Caco-2 (cell line): ENCODE measurements around the gene PRR13. TPM values are rescaled to one million over a fixed set of nuclear protein-coding genes. Genes with fewer than 3 reads are reported as not detected.

Experiments
- BruUV-seq: library from RNA; stranded (reverse); fragments of 400-500 nt; replicated peaks from 2 replicates; lab custom pipeline; 2021; lab: Mats Ljungman, UMichigan
- CTCF ChIA-PET: fragments of 300-600 bp; sonication (Branson Sonifier 250); formaldehyde crosslinking; loops from one replicate; lab custom pipeline; 2022; ENCODE audit warnings: antibody characterized with exemption; lab: Charles Lee
- POLR2A ChIA-PET: fragments of 300-600 bp; sonication (Branson Sonifier 250); formaldehyde crosslinking; loops from one replicate; lab custom pipeline; 2022; ENCODE audit warnings: antibody characterized with exemption; lab: Charles Lee
- DNase-seq, 2 experiments: peaks; one replicate each; pipeline versions ENCODE4 v3.0.0 to v3.0.0-alpha.2; 2020 to 2022
- H3K27me3 ChIP-seq: replicated peaks from 2 replicates; pipeline ENCODE4 v1.6.0; 2011; ENCODE audit warnings: low read length; ENCODE audit not compliant: control insufficient read depth, insufficient read depth
- H3K36me3 ChIP-seq: 2 replicates; pipeline ENCODE4 v1.5.1; 2011; ENCODE audit warnings: low read length; ENCODE audit not compliant: control insufficient read depth, insufficient read depth
- H3K4me1 ChIP-seq: fragments of 250-450 bp; sonication (Bioruptor Pico); 2 replicates; pipeline ENCODE4 v1.5.1; 2020; ENCODE audit warnings: mild to moderate bottlenecking
- H3K4me3 ChIP-seq: 2 replicates; pipeline ENCODE4 v1.5.1; 2011; ENCODE audit warnings: low read depth, mild to moderate bottlenecking, control low read depth, low read length
- H3K9me3 ChIP-seq: fragments of 250-450 bp; sonication (Bioruptor Pico); 2 replicates; pipeline ENCODE4 v1.5.1; 2020; ENCODE audit warnings: mild to moderate bottlenecking, moderate library complexity
- H3K27ac Mint-ChIP-seq: one replicate; pipeline ENCODE4 v1.8.0; 2022; ENCODE audit warnings: mixed read lengths; ENCODE audit not compliant: unreplicated experiment
- H3K27me3 Mint-ChIP-seq: one replicate; pipeline ENCODE4 v1.8.0; 2022; ENCODE audit warnings: mixed read lengths; ENCODE audit not compliant: insufficient read depth, unreplicated experiment
- H3K36me3 Mint-ChIP-seq: one replicate; pipeline ENCODE4 v1.8.0; 2022; ENCODE audit warnings: mild to moderate bottlenecking, mixed read lengths; ENCODE audit not compliant: insufficient read depth, unreplicated experiment
- H3K4me1 Mint-ChIP-seq: one replicate; pipeline ENCODE4 v1.8.0; 2022; ENCODE audit warnings: low read depth, mixed read lengths; ENCODE audit not compliant: unreplicated experiment
- H3K4me3 Mint-ChIP-seq: one replicate; pipeline ENCODE4 v1.8.0; 2022; ENCODE audit warnings: mild to moderate bottlenecking, moderate library complexity, mixed read lengths; ENCODE audit not compliant: unreplicated experiment
- H3K9me3 Mint-ChIP-seq: one replicate; pipeline ENCODE4 v1.8.0; 2022; ENCODE audit warnings: mixed read lengths; ENCODE audit not compliant: unreplicated experiment
- CTCF ChIP-seq, 2 experiments: fragments of 200-600 bp in 1 of 2; IDR thresholded peaks; 1 replicate in 1 of 2; 2 replicates in 1 of 2; pipeline versions ENCODE4 v1.5.1 to v1.8.0; 2011 to 2022; ENCODE audit warnings: antibody characterized with exemption in 1 of 2, control low read depth in 1 of 2, inconsistent platforms in 1 of 2, low read depth in 1 of 2, low read length in 1 of 2, mild to moderate bottlenecking in 1 of 2, moderate library complexity in 1 of 2; ENCODE audit not compliant: insufficient read depth in 1 of 2, severe bottlenecking in 1 of 2, unreplicated experiment in 1 of 2
- intact Hi-C: fragments of 100-400 bp; cut with micrococcal nuclease; formaldehyde crosslinking; loops from one replicate; pipeline ENCODE4 v1.10.0; 2022; ENCODE audit not compliant: unreplicated experiment
- total RNA-seq: library from RNA; stranded (reverse); gene quantifications from 2 replicates; pipeline ENCODE4 v1.2.3, GENCODE V29; 2022

Gene PRR13
- total RNA-seq, 1 experiment from 2014 or later: 400 TPM

GRCh38 chr12:53423597-53423996, 17.9 kb upstream of the PRR13 start, which contains the start of gene AMHR2:
Gene AMHR2 (plus strand): TSS chr12:53423855. CDS start chr12:53423935, 80 bp downstream.
- H3K4me3 Mint-ChIP-seq: no peak within 1 kb of the TSS
- Histone ChIP-seq H3K27me3 (no peaks in the 10 kb centered on the region), H3K4me1 (peaks cover 15% of the 10 kb centered on the region), H3K36me3 (no peaks in the 10 kb centered on the region), H3K9me3 (no peaks in the 10 kb centered on the region), H3K4me3 (no peak within 1 kb of the TSS)
- no peaks in the 10 kb centered on the region for H3K27me3 Mint-ChIP-seq
- POLR2A ChIA-PET: no interaction called here
- no peaks in the 10 kb centered on the region for H3K9me3 Mint-ChIP-seq
- H3K27ac Mint-ChIP-seq: no peak within 1 kb of the TSS
- intact Hi-C loops: no loop called here
- no peak for TF ChIP-seq CTCF (IDR thresholded peaks at IDR 0.05; ENCODE audit: insufficient read depth in 1 of 2, low read depth in 1 of 2, low read length in 1 of 2, severe bottlenecking in 1 of 2, unreplicated experiment in 1 of 2)
- H3K4me1 Mint-ChIP-seq: peaks cover 34% of the 10 kb centered on the region
- H3K36me3 Mint-ChIP-seq: peaks cover 5% of the 10 kb centered on the region
- no peak for DNase-seq
- BruUV-seq: no TSS peak
- CTCF ChIA-PET: interaction anchor here (0.6 to 3.7 kb wide), 2 partner anchors 72 to 78 kb away, joined by 4 to 94 read pairs; no protein-coding TSS in a partner anchor

DNA sequence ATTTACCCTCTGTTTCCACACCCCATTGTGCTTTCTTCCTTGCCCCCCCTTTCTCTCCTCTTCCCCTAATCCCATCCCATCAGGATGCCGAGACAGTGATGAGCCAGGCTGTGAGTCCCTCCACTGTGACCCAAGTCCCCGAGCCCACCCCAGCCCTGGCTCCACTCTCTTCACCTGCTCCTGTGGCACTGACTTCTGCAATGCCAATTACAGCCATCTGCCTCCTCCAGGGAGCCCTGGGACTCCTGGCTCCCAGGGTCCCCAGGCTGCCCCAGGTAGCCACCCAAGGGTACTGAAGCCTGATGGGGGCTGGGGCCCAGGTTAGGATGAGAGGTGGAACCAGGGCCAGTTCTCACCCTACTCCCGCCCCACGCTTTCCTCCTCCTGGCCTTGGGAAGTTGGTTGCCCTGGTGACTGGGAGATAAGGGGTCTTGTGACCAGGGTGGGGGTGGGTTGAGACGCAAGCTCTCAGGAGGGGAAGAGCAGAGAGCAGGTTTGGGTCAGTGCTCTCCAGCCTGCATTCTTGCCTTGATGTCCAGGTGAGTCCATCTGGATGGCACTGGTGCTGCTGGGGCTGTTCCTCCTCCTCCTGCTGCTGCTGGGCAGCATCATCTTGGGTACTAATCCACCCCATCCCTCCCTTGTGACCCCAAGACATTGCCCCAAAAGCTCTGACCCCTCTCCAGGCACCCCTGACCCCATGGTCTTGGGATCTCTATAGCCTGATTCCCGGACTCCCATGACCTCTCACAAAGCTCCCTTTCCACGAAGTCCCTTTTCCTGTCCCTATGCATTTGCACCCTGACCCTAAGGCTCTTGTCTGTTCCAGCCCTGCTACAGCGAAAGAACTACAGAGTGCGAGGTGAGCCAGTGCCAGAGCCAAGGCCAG, 16.7 kb upstream of the PRR13 start:
- TF ChIP-seq CTCF (IDR thresholded peaks at IDR 0.05; ENCODE audit: insufficient read depth in 1 of 2, low read depth in 1 of 2, low read length in 1 of 2, severe bottlenecking in 1 of 2, unreplicated experiment in 1 of 2): no peak
- no peaks in the 10 kb centered on the region for H3K27me3 Mint-ChIP-seq
- no peaks in the 10 kb centered on the region for H3K9me3 ChIP-seq
- no peaks in the 10 kb centered on the region for H3K36me3 ChIP-seq
- ChIA-PET POLR2A (interaction anchor here (0.6 to 1.1 kb wide), 2 partner anchors 35 to 47 kb away, joined by 3 to 4 read pairs; no protein-coding TSS in a partner anchor), CTCF (interaction anchor here (0.6 to 2.0 kb wide), 5 partner anchors 10 to 103 kb away, joined by 3 to 7 read pairs (median 3); partner anchors contain the start of gene AAAS)
- no peaks in the 10 kb centered on the region for H3K9me3 Mint-ChIP-seq
- no peak for DNase-seq
- peaks cover 15% of the 10 kb centered on the region for H3K4me1 ChIP-seq
- H3K4me3 Mint-ChIP-seq: no peak overlapping the region
- intact Hi-C loops: no loop called here
- peaks cover 24% of the 10 kb centered on the region for H3K4me1 Mint-ChIP-seq
- H3K27me3 ChIP-seq: no peaks in the 10 kb centered on the region
- peaks cover 5% of the 10 kb centered on the region for H3K36me3 Mint-ChIP-seq
- no peak overlapping the region for H3K4me3 ChIP-seq
- H3K27ac Mint-ChIP-seq: no peak overlapping the region
- no TSS peak for BruUV-seq

- Mint-ChIP-seq H3K4me3 (no peak overlapping the region), H3K36me3 (peaks cover 6% of the 10 kb centered on the region), H3K4me1 (peaks cover 22% of the 10 kb centered on the region), H3K27ac (no peak overlapping the region), H3K9me3 (no peaks in the 10 kb centered on the region), H3K27me3 (no peaks in the 10 kb centered on the region)
- no TSS peak for BruUV-seq
- TF ChIP-seq CTCF (IDR thresholded peaks at IDR 0.05; ENCODE audit: insufficient read depth in 1 of 2, low read depth in 1 of 2, low read length in 1 of 2, severe bottlenecking in 1 of 2, unreplicated experiment in 1 of 2): no peak
- Histone ChIP-seq H3K9me3 (no peaks in the 10 kb centered on the region), H3K36me3 (no peaks in the 10 kb centered on the region), H3K4me3 (no peak overlapping the region), H3K4me1 (peaks cover 11% of the 10 kb centered on the region), H3K27me3 (no peaks in the 10 kb centered on the region)
- ChIA-PET POLR2A (interaction anchor here (1.1 kb wide), 1 partner anchor 46 kb away, joined by 4 read pairs; no protein-coding TSS in a partner anchor), CTCF (interaction anchor here (0.6 to 2.0 kb wide), 4 partner anchors 27 to 104 kb away, joined by 3 to 7 read pairs (median 3); partner anchors contain the start of gene AAAS)
- intact Hi-C loops: no loop called here
- DNase-seq: no peak
Observed at GRCh38 chr12:53425515-53426150, 15.9 kb upstream of the PRR13 start.
